Fibroblast of villous mesenchyme (primary cell): Measurements from ENCODE around the gene SOX8. TPM values are rescaled to one million over a fixed set of nuclear protein-coding genes. Genes with fewer than 3 reads are reported as not detected.

ENCODE experiments used
- DNase-seq: peaks from one replicate; pipeline ENCODE4 v3.0.0-alpha.2; 2010; ENCODE audit warnings: low read depth
- H3K4me3 ChIP-seq: 2 replicates; pipeline ENCODE4 v1.5.1; 2011; ENCODE audit warnings: low read depth, mild to moderate bottlenecking, low read length
- CTCF ChIP-seq: IDR thresholded peaks from 2 replicates; pipeline ENCODE4 v1.5.1; 2012; ENCODE audit warnings: low read depth, mild to moderate bottlenecking, low read length; ENCODE audit not compliant: insufficient read depth
- total RNA-seq: library from RNA; depleted of rRNA; stranded (reverse); fragments of >200 nt; gene quantifications from 2 replicates; pipeline ENCODE4 v1.2.3, GENCODE V29; 2012

Gene SOX8
- total RNA-seq, 1 donor, result not detected

GRCh38 chr16:986925-987582 is 5.5 kb downstream of the SOX8 start:
- H3K4me3 ChIP-seq, result no peak overlapping the region
- no peak for TF ChIP-seq CTCF
- DNase-seq, result no peak

DNA sequence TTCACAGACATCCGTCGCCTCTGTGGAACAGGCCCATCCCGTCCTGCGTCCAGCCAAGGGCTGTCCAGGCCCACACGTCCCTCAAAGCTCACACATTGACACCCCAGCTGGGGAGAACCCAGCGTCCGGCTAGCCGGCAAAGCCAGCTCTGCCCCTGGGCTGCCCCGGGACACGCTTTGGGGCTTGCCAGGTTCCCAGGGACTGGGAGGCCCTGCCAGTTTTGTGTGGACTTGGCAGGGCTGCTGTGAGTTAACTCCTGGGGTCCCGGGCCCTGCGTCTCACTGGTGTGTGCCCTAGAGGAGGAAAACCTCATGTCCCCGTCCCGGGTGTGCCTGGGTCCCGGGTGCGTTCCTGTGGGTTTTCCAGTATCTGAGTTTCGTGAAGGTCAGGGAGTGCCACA is 6.3 kb downstream of the SOX8 start:
- no peak overlapping the region for H3K4me3 ChIP-seq
- TF ChIP-seq CTCF, result no peak
- no peak for DNase-seq

DNA sequence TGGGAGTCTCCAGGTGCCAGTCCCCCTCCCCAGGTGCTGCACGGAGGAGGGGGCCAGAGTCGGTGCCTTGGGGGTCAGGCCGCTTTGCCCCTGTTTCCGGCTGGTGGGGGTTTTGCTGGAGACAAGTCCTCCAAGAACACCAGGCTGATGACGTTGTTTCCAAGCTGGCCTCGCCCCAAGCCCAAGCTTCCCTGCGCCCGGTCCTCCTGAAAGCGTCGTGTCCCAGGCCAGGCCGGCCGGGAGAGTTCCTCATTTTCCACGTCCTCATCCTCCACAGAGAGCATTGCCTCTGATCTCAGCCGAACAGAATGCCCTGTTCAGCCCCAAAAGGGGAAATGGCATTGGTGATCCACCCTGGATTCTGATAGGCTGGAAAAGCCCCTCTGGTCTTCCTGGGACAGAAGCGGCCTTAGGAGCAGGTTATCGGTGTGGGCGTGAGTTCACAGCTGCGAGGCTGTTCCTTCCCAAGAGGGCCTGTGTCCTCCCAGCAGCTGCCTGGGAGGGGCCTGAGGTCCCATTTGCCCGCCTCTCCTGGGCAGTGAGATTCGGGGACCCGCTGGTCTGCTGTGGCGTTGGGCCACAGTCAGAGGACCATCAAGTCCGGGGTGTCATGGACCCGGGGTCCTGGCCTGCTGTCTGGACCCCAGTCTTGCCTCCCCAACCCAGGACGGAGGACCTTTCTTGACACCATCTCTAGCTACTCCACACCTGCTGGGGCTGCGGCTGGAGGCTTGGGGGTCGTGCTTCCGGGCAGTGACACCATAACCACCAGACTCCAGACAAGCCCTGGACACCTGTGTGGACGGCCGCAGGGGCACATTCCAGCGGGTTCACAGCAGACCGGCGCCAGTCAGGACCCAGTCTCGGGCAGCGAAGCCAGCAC is 7.1 kb downstream of the SOX8 start:
- TF ChIP-seq CTCF, result no peak
- no peak overlapping the region for H3K4me3 ChIP-seq
- no peak for DNase-seq

DNA sequence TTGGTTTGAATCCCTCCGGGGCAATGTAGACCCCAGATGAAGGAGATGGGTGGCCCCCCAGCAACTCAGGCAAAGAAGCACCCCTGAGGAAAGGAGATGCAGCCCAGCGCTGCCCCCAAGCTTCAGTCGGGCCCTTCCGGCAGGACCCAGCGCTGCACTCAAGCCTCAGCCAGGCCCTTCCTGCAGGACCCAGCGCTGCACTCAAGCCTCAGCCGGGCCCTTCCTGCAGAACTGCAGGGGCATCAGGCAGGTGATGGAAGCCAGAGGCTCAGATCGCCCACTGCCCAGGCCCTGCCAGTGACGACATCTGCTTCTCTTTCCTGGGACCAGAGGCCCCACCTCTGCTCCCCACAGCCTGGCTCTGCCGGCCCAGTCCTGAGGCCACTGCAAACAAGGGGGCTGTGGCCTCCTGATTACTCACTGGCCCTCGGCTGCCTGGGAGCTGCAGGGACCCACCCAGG is 7.8 kb downstream of the SOX8 start:
- DNase-seq, result no peak
- TF ChIP-seq CTCF, result no peak

DNA sequence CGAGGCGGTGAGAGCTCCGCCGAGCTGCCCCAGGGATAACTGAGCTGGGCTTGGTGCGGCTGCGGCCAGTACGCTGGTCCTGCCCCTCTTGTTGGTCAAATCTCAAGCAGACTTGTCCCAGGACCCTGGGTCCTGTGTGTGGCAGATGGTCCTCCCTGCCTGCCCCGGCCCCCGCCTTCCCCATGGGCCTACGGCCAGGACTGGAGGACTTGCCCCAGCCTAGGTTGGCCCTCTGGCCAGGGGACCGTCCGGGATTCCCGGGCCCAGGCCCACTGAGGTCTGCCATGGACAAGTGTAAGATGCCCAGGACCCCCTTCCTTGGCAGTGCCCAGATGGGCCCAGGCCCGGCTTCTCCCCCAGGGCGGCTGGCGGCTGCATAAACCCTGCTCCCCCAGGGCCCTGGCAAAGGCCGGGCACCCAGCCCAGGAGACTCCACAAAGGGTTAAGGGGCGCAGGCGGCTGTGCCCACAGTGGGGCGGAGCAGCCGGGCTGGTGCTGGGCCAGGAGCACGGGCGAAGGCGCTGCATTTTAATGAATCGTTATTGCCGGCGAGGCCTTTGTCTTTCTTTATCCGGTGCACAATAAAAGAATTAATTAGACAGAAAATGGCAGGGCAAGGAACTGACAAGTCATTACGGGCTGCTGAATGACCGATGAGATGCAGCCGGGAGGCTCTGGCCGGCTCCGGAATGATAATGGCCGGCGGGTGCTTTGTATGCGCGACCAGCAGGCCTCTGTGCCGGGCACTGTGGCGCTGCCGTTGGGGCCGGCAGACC is 9.1 kb downstream of the SOX8 start:
- DNase-seq, result no peak
- TF ChIP-seq CTCF, result no peak
- H3K4me3 ChIP-seq, result no peak overlapping the region

More for the DNA sequence above, 7.8 kb downstream of the SOX8 start:
- no peak overlapping the region for H3K4me3 ChIP-seq

- TF ChIP-seq CTCF, result no peak
- H3K4me3 ChIP-seq, result no peak overlapping the region
- no peak for DNase-seq
Measured at GRCh38 chr16:991345-991744, 9.8 kb downstream of the SOX8 start.
